Motor neuron (in vitro differentiated cells): Measurements from ENCODE around the gene COL6A1. TPM values are rescaled to one million over a fixed set of nuclear protein-coding genes. Genes with fewer than 3 reads are reported as not detected.
"Not testable (repeated sequence)": the region's sequence is repeated elsewhere in the genome, so short reads cannot be mapped to it uniquely, and the experiment has no call there.

Experiments used
- ATAC-seq, 8 experiments: fragments of 200-7000 bp; cut with Tn5 transposase; replicated peaks in 6 of 8; 2 replicates each; pipeline ENCODE4 v1.8.0; 2021; ENCODE audit warnings: mild to moderate bottlenecking in 8 of 8, moderate library complexity in 8 of 8
- H3K27ac ChIP-seq, 2 donors: fragments of 250-450 bp; sonication (Bioruptor Pico); 2 replicates each; pipeline ENCODE4 v1.9.0; 2021; ENCODE audit warnings: antibody characterized with exemption in 2 of 2, mild to moderate bottlenecking in 2 of 2, moderate library complexity in 1 of 2
- H3K4me1 ChIP-seq, 2 donors: fragments of 250-450 bp; sonication (Bioruptor Pico); replicated peaks in 1 of 2; 2 replicates each; pipeline ENCODE4 v1.6.1; 2021; ENCODE audit warnings: antibody characterized with exemption in 2 of 2, mild to moderate bottlenecking in 2 of 2, moderate library complexity in 1 of 2
- H3K4me3 ChIP-seq, 5 donors: fragments of 250-450 bp; sonication (Bioruptor Pico); 2 replicates each; pipeline ENCODE4 v1.9.0; 2021; ENCODE audit warnings: antibody characterized with exemption in 5 of 5, mild to moderate bottlenecking in 5 of 5, moderate library complexity in 4 of 5
- whole genome bisulfite sequencing, 10 experiments: fragments of 450-650 bp; shearing (Covaris generic); methylation state at CpG; one replicate each; pipeline ENCODE4 v1.0.0; 2022; 5-methylcytosine and 5-hydroxymethylcytosine counted together
- in situ Hi-C, 9 experiments: fragments of 400-800 bp; cut with MboI; loops; one replicate each; pipeline ENCODE4 v1.15.0; 2021; ENCODE audit warnings: low sequenced_read_pairs in 9 of 9, low pct_unique_long_range_greater_than_20kb in 2 of 9; ENCODE audit not compliant: unreplicated experiment in 9 of 9
- total RNA-seq, 8 experiments: library from RNA; unstranded; fragments of 300-600 nt; gene quantifications; 2 replicates each; pipeline versions ENCODE4 v1.2.3 to v1.2.4, GENCODE V29; 2022

Gene COL6A1
- total RNA-seq, 8 experiments from 2014 or later, result 12.4 to 184 (median 81.7) TPM

DNA sequence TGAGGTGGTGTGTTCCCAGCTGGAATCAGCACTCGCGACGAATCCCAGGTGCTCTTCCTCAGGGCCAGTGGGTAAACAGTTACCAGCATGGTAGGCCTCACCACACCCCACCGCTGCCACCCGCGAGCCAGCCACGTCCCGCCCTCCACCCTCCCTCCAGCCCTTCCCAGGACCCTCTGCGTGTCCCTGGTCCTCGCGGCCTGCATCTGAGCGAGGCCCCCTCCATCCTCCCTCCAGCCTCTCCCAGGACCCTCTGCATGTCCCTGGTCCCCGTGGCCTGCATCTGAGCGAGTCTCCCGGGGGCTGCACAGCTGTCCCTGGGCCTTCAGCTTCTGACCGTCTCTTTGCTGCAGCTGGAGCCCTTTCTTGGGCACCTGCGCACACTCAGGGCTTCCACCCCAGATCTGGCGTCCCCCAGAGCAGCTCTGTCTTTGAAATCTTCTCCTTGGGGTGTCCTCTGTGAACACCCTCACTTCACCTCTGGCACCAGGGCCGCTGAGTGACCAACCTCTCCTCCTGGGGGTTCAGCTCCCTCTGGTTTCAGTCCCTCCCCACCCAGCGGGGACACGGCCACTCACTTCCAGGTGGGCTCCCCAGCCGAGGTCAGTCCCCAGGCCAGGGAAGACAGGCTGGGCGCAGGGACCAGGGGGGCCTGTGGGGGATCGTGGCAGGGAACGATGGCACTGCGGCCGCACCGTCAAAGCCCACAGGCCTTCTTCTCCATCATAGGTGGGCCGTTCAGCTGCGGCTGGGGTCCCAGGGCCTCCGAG lies 58.5 kb downstream of the COL6A1 start:
- Histone ChIP-seq H3K27ac (no peak overlapping the region), H3K4me1 (no peaks in the 10 kb centered on the region), H3K4me3 (no peak overlapping the region)
- WGBS, 10 experiments, result 80 to 100% (median 91%) methylated on average over 1 to 5 of the region's 31 CpGs; no CpG with 5 or more reads in 6 of the 10 experiments
- in situ Hi-C loops, result no loop called here
- no peak for ATAC-seq

DNA sequence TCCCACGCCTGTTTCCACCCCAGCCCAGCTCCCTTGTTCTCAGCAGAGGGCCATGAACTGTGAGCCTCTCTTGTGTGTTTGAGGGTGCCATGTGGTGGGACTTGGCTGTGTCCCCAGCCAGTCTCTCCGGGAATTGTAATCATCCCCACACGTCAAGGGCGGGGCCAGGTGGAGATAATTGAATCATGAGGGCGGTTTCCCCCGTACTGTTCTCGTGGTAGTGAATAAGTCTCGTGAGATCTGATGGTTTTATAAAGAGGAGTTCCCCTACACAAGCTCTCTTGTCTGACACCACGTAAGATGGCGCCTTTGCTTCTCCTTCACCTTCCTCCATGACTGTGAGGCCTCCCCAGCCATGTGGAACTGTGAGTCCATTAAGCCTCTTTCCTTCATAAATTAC lies 59.1 kb downstream of the COL6A1 start:
- no peak for ATAC-seq
- WGBS, 10 experiments, result 60 to 100% (median 85%) methylated on average over 1 to 5 of the region's 10 CpGs; no CpG with 5 or more reads in 4 of the 10 experiments
- in situ Hi-C loops, result no loop called here
- Histone ChIP-seq H3K4me1 (no peaks in the 10 kb centered on the region), H3K27ac (no peak overlapping the region), H3K4me3 (no peak overlapping the region)

DNA sequence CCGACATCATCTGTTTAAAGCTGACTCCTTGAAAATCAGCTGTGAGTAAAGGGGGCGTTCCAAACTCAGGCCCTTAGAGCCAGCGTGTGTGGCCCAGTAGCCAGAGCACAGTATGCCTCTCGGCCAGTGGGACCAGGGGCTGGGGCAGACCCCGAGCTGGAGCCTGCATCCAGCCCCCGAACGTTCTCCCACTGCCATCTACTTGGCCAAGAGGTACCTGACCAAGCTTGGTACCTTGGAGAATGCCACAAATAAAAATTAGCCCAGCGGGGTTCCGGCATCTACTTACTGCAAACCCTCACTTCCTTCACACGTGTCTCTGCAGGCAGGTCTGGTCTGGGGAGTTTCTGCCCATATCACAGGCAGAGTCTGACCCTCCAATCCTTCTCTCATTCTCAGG lies 59.6 kb downstream of the COL6A1 start:
- no peak for ATAC-seq
- no peak overlapping the region for H3K4me3 ChIP-seq
- no peaks in the 10 kb centered on the region for H3K4me1 ChIP-seq
- in situ Hi-C loops, result no loop called here
- 35 to 100% (median 92%) methylated on average over 1 to 9 of the region's 10 CpGs; no CpG with 5 or more reads in 4 of the 10 experiments for WGBS, 10 experiments
- H3K27ac ChIP-seq, result no peak overlapping the region

DNA sequence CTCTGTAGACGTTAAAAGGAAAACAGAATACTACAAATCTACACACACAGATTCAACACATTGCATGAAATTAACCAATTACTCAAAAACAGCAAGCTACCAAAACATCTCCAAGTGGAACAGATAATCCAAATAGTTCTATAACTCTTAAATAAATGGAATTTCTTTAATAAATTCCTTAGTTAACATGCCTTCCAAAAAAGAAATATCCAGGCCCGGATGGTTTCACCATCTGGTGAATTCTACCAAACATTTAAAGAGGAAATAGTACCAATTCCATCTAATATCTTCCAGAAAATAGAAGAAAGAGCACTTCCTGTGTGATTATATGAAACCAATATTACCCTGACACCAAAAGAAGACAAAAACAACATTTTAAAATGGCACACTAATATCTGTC lies 63.6 kb downstream of the COL6A1 start:
- Histone ChIP-seq H3K27ac (no peak overlapping the region), H3K4me1 (peaks cover 10% of the 10 kb centered on the region in 2 donors), H3K4me3 (no peak overlapping the region)
- 15 to 94% (median 71%) methylated on average over 1 to 2 of the region's 2 CpGs for WGBS, 10 experiments
- no peak for ATAC-seq
- in situ Hi-C loops, result no loop called here

DNA sequence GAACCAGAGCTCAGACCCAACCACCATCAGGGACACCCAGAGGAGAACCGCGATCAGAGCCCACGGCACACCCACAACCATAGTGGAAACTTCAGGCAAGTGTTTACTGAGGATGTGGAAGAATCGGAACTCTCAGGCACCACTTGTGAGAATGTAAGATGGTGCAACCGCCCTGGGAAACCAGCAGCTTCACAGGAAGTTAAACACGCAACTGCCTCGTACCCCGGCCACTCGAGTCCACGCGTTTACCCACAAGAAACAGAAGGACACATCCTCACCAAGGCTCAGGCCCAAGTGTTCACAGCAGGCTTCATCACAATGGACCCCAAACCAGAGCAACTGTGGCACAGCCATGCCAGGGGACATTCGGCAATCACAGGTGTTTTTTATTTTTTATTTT lies 64.9 kb downstream of the COL6A1 start:
- ATAC-seq, result no peak
- in situ Hi-C loops, result no loop called here
- H3K4me3 ChIP-seq, result no peak overlapping the region
- 38 to 100% (median 93%) methylated on average over 1 to 9 of the region's 12 CpGs; no CpG with 5 or more reads in 3 of the 10 experiments for WGBS, 10 experiments
- H3K4me1 ChIP-seq, result peaks cover 10% of the 10 kb centered on the region in 2 donors
- no peak overlapping the region for H3K27ac ChIP-seq

DNA sequence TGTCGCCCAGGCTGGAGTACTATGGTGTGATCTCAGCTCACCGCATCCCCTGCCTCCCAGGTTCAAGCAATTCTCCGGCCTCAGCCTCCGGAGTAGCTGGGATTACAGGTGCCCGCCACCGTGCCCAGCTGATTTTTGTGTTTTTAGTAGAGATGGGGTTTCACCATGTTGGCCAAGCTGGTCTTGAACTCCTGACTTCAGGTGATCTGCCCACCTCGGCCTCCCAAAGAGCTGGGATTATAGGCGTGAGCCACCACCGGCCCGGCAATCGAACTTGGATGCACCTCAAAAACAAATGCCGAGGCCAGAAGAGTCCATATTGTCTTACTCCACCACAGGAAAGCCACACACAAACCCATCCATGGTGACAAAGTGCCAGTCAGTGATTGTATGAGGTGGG lies 65.3 kb downstream of the COL6A1 start:
- peaks cover 10% of the 10 kb centered on the region in 2 donors for H3K4me1 ChIP-seq
- ATAC-seq, H3K4me3 ChIP-seq, H3K27ac ChIP-seq, in situ Hi-C loops: not testable (repeated sequence)
- 80 to 100% (median 92%) methylated on average over 1 to 6 of the region's 12 CpGs; no CpG with 5 or more reads in 2 of the 10 experiments for WGBS, 10 experiments

DNA sequence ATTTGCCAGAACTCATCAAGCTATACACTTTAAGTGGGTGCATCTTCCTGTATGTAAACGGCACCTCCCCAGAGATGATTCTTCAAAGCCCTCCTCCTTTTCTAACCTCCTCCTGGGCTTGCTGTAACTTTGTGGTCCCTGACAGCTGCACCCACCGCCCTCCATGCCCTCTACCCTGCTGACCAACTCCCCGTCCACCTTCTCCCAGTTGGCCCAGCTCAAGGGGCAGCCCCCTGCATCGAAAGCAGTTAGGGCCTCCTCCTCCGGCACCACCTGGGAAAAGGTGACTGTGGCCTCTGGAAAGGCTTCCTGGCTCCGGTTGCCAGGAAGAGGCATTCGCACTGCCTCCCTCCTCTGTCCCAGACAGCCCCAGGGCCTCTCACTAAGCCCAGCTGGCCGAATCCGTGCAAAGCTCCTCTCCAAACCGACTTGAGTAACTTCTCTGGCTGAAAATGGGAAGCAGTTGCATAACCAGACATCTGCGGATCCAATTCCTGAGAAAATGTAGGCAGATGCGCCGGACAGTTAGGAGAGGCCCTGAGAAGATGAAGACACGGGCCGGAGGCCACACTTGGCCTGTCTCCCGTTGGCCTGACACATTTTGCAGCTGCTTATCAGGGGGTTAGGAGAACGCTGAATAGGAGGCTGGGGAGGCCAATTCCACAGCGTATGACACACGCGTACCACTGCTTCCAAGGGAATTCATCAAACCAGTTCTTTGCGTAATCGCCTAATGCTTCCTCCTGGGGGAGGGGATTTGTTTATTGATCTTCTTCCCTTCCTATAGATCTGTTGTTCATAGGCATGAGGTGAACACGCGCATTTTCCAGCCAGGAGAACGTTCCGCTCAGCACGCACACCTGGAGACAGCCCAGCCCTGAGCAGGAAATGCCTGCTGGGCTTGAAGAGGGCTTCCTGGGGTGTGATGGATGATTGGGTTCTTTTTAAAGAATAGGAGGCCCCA lies 67.6 kb downstream of the COL6A1 start:
- in situ Hi-C loops, result no loop called here

DNA sequence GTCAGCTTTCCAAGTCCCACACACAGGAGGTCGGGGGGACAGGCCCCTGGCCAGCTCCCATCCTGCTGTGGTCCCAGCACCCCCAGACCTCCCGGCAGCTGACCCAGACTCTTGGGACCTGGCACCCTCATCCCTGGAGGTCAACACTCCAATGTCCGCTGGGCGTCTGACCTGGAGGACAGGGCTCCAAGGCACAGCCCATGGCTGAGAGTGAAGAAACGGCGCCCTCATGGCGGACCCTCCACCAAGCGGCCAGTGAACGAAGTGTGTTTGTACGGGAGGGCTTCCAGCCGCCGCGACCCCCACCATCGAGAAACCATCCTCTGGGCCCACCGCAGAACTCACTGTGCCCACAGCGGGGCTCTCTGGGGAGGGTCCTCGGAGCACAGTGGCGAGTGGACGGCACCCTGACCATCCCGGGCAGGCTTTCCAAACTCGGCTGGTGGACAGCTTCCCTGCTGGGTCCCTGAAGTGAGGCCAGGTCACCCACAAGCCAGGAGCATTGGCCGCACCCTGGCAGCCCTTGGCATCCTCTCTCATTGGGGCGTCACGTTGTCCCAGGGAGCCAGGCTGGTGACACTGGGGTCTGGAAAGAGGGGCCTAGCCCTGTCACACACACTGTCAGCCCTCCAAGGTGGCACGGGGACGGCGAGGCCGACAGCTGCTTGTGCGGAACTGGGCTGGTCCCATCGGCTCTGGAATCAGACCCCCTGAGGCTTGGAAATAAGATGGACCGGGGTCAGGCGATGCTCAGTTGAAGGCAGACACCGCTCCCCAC lies 68.5 kb downstream of the COL6A1 start:
- H3K4me1 ChIP-seq, result peaks cover 10 to 13% of the 10 kb centered on the region in 2 donors
- peak overlapping the region in 1 of 2 donors; percentile 58 for H3K27ac ChIP-seq
- ATAC-seq, result peak in 1 of 8 experiments; percentile 15

More for the DNA sequence above, 67.6 kb downstream of the COL6A1 start:
- Histone ChIP-seq H3K4me3 (no peak overlapping the region), H3K27ac (peak overlapping the region in 1 of 2 donors; percentile 58), H3K4me1 (peaks cover 10 to 13% of the 10 kb centered on the region in 2 donors)
- peak; percentile 48 to 96 (median 70) for ATAC-seq
- WGBS, 10 experiments, result 0 to 82% (median 50%) methylated on average over 2 to 19 of the region's 27 CpGs; no CpG with 5 or more reads in 3 of the 10 experiments

DNA sequence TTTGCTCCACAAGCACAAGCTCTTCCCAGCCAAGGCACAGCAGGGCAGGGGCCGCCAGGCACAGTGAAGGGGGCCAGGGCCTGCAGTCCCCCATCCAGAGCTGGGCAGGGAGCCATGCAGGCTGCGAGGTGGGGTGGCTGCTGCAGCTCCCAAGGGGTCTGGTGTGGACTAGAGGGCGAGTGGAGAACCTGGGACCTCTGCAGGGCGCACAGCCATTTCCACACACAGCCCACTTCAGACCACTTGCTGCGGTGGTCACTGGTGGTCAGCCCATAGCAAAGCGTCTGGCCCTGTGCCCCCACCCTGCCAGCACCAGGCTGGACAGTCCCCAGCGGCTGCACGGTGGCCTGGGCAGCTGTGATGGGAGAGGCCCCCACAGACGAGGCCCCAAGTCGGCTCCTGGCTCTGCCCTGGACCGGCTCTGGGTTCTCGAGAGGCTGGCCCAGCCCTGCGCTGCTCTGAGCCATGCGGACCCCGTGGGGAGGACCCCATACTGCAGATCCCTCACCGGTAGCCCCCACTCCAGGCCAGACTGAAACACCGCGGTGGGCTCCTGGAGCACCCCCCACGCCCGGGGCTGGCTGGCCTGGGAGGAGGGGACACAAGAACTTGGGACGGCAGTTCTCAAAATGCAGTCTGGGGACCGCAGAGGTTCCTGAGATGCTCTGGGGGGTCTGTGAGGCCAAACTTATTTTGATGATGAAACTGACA lies 69.3 kb downstream of the COL6A1 start:
- H3K27ac ChIP-seq, result no peak overlapping the region
- no peak for ATAC-seq
- in situ Hi-C loops, result no loop called here
- WGBS, 10 experiments, result 95 to 100% (median 100%) methylated on average over 2 to 6 of the region's 22 CpGs; no CpG with 5 or more reads in 7 of the 10 experiments
- H3K4me3 ChIP-seq, result no peak overlapping the region
- peaks cover 14 to 18% of the 10 kb centered on the region in 2 donors for H3K4me1 ChIP-seq

More for the DNA sequence above, 68.5 kb downstream of the COL6A1 start:
- no peak overlapping the region for H3K4me3 ChIP-seq
- WGBS, 10 experiments, result 0 to 100% (median 95%) methylated on average over 1 to 8 of the region's 33 CpGs; no CpG with 5 or more reads in 4 of the 10 experiments
- in situ Hi-C loops, result no loop called here

DNA sequence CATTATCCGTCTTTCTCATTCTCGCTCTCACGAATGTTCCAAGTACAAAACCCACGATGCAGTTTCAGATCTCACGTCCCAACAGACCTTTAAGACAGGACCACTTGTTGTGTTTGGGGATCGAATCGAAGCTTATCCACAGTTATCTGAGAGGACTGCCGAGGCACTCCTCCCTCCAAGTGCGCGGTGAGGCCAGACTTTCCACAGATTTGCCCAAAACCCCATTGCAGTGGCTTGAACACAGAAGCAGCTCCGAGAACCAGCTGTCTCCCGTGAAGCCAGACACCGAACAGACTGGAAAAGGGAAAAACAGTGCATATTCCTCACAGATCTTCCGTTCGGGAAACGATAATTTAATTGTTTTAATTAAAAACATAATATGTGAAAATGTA lies 69.8 kb downstream of the COL6A1 start:
- no peak overlapping the region for H3K4me3 ChIP-seq
- 11 to 100% (median 87%) methylated on average over 1 to 12 of the region's 16 CpGs; no CpG with 5 or more reads in 2 of the 10 experiments for WGBS, 10 experiments
- H3K4me1 ChIP-seq, result peaks cover 19 to 23% of the 10 kb centered on the region in 2 donors
- H3K27ac ChIP-seq, result no peak overlapping the region
- in situ Hi-C loops, result no loop called here
- ATAC-seq, result no peak

DNA sequence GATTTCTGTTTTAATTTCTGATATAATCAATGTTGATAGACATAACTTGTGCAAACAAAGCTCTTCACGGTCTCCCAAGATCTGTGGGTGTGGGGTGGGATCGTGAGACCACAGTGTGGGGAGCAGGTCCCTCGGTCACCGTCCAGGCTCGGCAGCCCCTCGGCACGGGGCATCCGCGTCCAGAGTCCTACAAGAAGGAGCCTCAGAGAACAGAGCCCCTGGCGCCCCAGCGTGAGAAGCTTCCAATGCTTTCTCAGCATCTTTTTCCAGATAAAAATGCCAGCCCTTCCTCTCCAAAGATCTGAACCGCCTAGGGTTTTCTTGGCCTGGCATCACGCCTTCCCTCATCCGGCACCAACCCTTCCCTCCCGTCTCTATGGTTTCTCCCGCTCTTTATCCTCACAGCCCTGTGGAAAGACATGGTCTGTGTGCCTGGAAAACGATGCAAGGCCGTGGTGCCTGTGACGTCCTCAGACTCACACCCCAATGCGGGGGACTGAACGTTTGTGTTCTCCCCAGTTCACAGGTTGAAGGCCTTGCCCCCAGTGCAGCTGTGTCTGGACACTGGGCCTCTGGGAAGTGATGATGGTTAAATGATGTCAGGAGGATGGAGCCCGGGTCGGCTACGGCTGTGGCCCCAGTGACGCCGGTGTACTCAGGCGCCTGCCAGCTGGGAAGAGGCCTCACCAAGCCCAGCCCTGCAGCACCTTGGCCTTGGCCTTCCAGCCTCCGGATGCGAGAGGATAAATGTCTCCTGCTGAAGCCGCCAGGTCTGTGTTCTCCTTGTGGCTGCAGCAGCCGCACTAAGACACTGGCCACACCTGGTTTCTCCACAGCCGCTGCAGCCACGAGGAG lies 70.5 kb downstream of the COL6A1 start:
- in situ Hi-C loops, result no loop called here
- WGBS, 10 experiments, result 40 to 95% (median 89%) methylated on average over 1 to 15 of the region's 33 CpGs; no CpG with 5 or more reads in 2 of the 10 experiments
- Histone ChIP-seq H3K4me1 (peaks cover 24 to 26% of the 10 kb centered on the region in 2 donors), H3K4me3 (no peak overlapping the region), H3K27ac (no peak overlapping the region)
- no peak for ATAC-seq
